Amygdala (tissue), 56 donors: ENCODE measurements around the gene ASPN.

Experiments used
- DNase-seq, 56 donors: peaks; one replicate each; lab custom pipeline; 2025; lab: John Stamatoyannopoulos, UW

ASPN gene

GRCh38 chr9:92482329-92482728, at the start of gene ASPN:
ASPN (minus strand) TSS chr9:92482506.
- DNase-seq, result no peak

- DNase-seq, result no peak
These were observed 48.6 kb upstream of the ASPN start for GRCh38 chr9:92530893-92531292.

GRCh38 chr9:92529124-92529523, 46.8 kb upstream of the ASPN start:
- no peak for DNase-seq

GRCh38 chr9:92528522-92528849, 46.2 kb upstream of the ASPN start:
- DNase-seq, result no peak

- DNase-seq, result no peak
These were observed 45.7 kb upstream of the ASPN start for GRCh38 chr9:92527832-92528521.

- no peak for DNase-seq
These were observed 45.1 kb upstream of the ASPN start for GRCh38 chr9:92527291-92527828.

- DNase-seq, result no peak
These were observed 43.0 kb upstream of the ASPN start for GRCh38 chr9:92525306-92525705.

- DNase-seq, result no peak
These were observed 42.6 kb upstream of the ASPN start for GRCh38 chr9:92524881-92525280.

- no peak for DNase-seq
These were observed 41.0 kb upstream of the ASPN start for GRCh38 chr9:92522983-92523970.

- DNase-seq, result no peak
These were observed 38.5 kb upstream of the ASPN start for GRCh38 chr9:92520837-92521236.

- DNase-seq, result no peak
These were observed 35.9 kb upstream of the ASPN start for GRCh38 chr9:92518199-92518598.

- DNase-seq, result no peak
These were observed 34.7 kb upstream of the ASPN start for GRCh38 chr9:92517046-92517445.

- no peak for DNase-seq
These were observed 34.2 kb upstream of the ASPN start for GRCh38 chr9:92516521-92516920.

GRCh38 chr9:92514635-92515034, 32.3 kb upstream of the ASPN start:
- no peak for DNase-seq

- DNase-seq, result no peak
These were observed 31.0 kb upstream of the ASPN start for GRCh38 chr9:92513349-92513748.

GRCh38 chr9:92512622-92513021, 30.3 kb upstream of the ASPN start:
- DNase-seq, result no peak

GRCh38 chr9:92510747-92511146, 28.4 kb upstream of the ASPN start:
- DNase-seq, result no peak

- no peak for DNase-seq
These were observed 26.7 kb upstream of the ASPN start for GRCh38 chr9:92509050-92509449.

GRCh38 chr9:92508018-92508820, 25.9 kb upstream of the ASPN start:
- DNase-seq, result no peak

GRCh38 chr9:92507496-92507895, 25.2 kb upstream of the ASPN start:
- DNase-seq, result no peak

GRCh38 chr9:92507005-92507404, 24.7 kb upstream of the ASPN start:
- no peak for DNase-seq
